A549 (cell line): ENCODE results near the gene XAB2. TPM values are rescaled to one million over a fixed set of nuclear protein-coding genes. Genes with fewer than 3 reads are reported as not detected.

Source experiments
- ATAC-seq, 2 experiments: fragments of 200-7000 bp in 1 of 2; fragments of >200 bp in 1 of 2; cut with Nextera tagmentation in 1 of 2; cut with Tn5 transposase in 1 of 2; 3 replicates each; pipeline versions ENCODE4 v1.8.0 to v1.9.1; 2018 to 2020; ENCODE audit warnings: mild to moderate bottlenecking in 1 of 2, moderate library complexity in 1 of 2
- CTCF ChIA-PET: fragments of 300-600 bp; sonication (Branson Sonifier 250); formaldehyde crosslinking; extraction: SDS; loops from one replicate; lab custom pipeline; 2021; ENCODE audit warnings: antibody characterized with exemption, inconsistent platforms; lab: Yijun Ruan, JAX
- POLR2A ChIA-PET: fragments of 350-600 bp; formaldehyde crosslinking; extraction: SDS; loops from one replicate; lab custom pipeline; 2021; ENCODE audit warnings: antibody characterized with exemption, inconsistent platforms; lab: Yijun Ruan, JAX
- DNase-seq, 2 experiments: peaks; one replicate each; pipeline versions ENCODE4 v3.0.0 to v3.0.0-alpha.2; 2011 to 2016; ENCODE audit warnings: low read depth in 1 of 2, low spot score in 1 of 2
- FAIRE-seq: peaks from 2 replicates; lab custom pipeline; 2011; peaks lifted over from hg19 to GRCh38; lab: Jason Lieb, UNC
- H3K27ac ChIP-seq, 2 experiments: fragments of >200 bp; sonication (Bioruptor Twin); formaldehyde crosslinking; 3 replicates each; pipeline ENCODE4 v1.5.1; 2016 to 2017
- H3K4me1 ChIP-seq: fragments of >200 bp; sonication (Bioruptor Twin); formaldehyde crosslinking; 3 replicates; pipeline ENCODE4 v1.6.1; 2016
- H3K4me2 ChIP-seq: fragments of >200 bp; sonication (Bioruptor Twin); formaldehyde crosslinking; 3 replicates; pipeline ENCODE4 v1.6.1; 2016
- H3K4me3 ChIP-seq: fragments of >200 bp; sonication (Bioruptor Twin); formaldehyde crosslinking; 3 replicates; pipeline ENCODE4 v1.5.1; 2016
- H3K9me3 ChIP-seq: fragments of >200 bp; sonication (Bioruptor Twin); formaldehyde crosslinking; 3 replicates; pipeline ENCODE4 v1.6.1; 2016
- CEBPB ChIP-seq, 2 experiments: fragments of >200 bp in 1 of 2; sonication (Bioruptor Twin) in 1 of 2; formaldehyde crosslinking in 1 of 2; IDR thresholded peaks; 2 replicates each; pipeline ENCODE4 v1.6.1; 2012 to 2016
- CHD4 ChIP-seq: fragments of 200-600 bp; sonication (generic); IDR thresholded peaks from 2 replicates; pipeline ENCODE4 v1.6.1; 2016; ENCODE audit warnings: antibody characterized with exemption, mild to moderate bottlenecking, borderline replicate concordance
- EHMT2 ChIP-seq: fragments of 200-600 bp; sonication (generic); IDR thresholded peaks from 2 replicates; pipeline ENCODE4 v1.6.1; 2016; ENCODE audit warnings: antibody characterized with exemption, low read depth, mild to moderate bottlenecking, moderate library complexity
- ESRRA ChIP-seq: fragments of 150-350 bp; IDR thresholded peaks from 2 replicates; pipeline ENCODE4 v1.6.1; 2014; ENCODE audit warnings: mild to moderate bottlenecking, low read length, borderline replicate concordance
- FOSB ChIP-seq: fragments of 250-450 bp; sonication (Bioruptor Pico); IDR thresholded peaks from 2 replicates; pipeline ENCODE4 v1.5.0; 2020; ENCODE audit warnings: mild to moderate bottlenecking, moderate library complexity
- FOXS1 ChIP-seq: fragments of 250-450 bp; sonication (Bioruptor Pico); IDR thresholded peaks from 2 replicates; pipeline ENCODE4 v1.5.0; 2020; ENCODE audit warnings: mild to moderate bottlenecking, moderate library complexity
- GATA3 ChIP-seq: IDR thresholded peaks from 2 replicates; pipeline ENCODE4 v1.6.1; 2012; ENCODE audit warnings: borderline replicate concordance
- HDAC2 ChIP-seq: fragments of 200-600 bp; sonication (generic); IDR thresholded peaks from 2 replicates; pipeline ENCODE4 v1.6.1; 2016
- HOXA7 ChIP-seq: fragments of 250-450 bp; sonication (Bioruptor Pico); IDR thresholded peaks from 2 replicates; pipeline ENCODE4 v1.5.0; 2020; ENCODE audit warnings: mild to moderate bottlenecking, moderate library complexity
- HOXB13 ChIP-seq: fragments of 250-450 bp; sonication (Bioruptor Pico); IDR thresholded peaks from 2 replicates; pipeline ENCODE4 v1.5.0; 2020; ENCODE audit warnings: low read depth, mild to moderate bottlenecking, moderate library complexity
- HOXB5 ChIP-seq: fragments of 250-450 bp; sonication (Bioruptor Pico); IDR thresholded peaks from 2 replicates; pipeline ENCODE4 v1.5.0; 2020; ENCODE audit warnings: mild to moderate bottlenecking, moderate library complexity
- JUN ChIP-seq, 2 experiments: fragments of >200 bp; sonication (Bioruptor Twin); formaldehyde crosslinking; IDR thresholded peaks; 2 replicates in 1 of 2; 3 replicates in 1 of 2; pipeline ENCODE4 v1.6.1; 2016 to 2017
- JUNB ChIP-seq: fragments of >200 bp; sonication (Bioruptor Twin); formaldehyde crosslinking; IDR thresholded peaks from 2 replicates; pipeline ENCODE4 v1.6.1; 2016
- MAFK ChIP-seq: fragments of 450-650 bp; IDR thresholded peaks from 2 replicates; pipeline ENCODE4 v1.6.1; 2014; ENCODE audit not compliant: partially characterized antibody
- MAZ ChIP-seq: fragments of 150-350 bp; IDR thresholded peaks from 2 replicates; pipeline ENCODE4 v1.6.1; 2014; ENCODE audit warnings: antibody characterized with exemption, low read depth, low read length, borderline replicate concordance
- NR3C1 ChIP-seq: fragments of >200 bp; sonication (Bioruptor Twin); formaldehyde crosslinking; IDR thresholded peaks from 3 replicates; pipeline ENCODE4 v1.6.1; 2017
- PHF8 ChIP-seq: fragments of 200-600 bp; sonication (generic); IDR thresholded peaks from 2 replicates; pipeline ENCODE4 v1.6.1; 2016; ENCODE audit warnings: low read depth, mild to moderate bottlenecking, antibody characterized with exemption, moderate library complexity, borderline replicate concordance
- POLR2A ChIP-seq: IDR thresholded peaks from 2 replicates; pipeline ENCODE4 v1.6.1; 2012; ENCODE audit warnings: mild to moderate bottlenecking, low read length
- RAD21 ChIP-seq, 2 experiments: fragments of >200 bp in 1 of 2; sonication (Bioruptor Twin) in 1 of 2; formaldehyde crosslinking in 1 of 2; IDR thresholded peaks in 1 of 2; conservative IDR thresholded peaks in 1 of 2; 2 replicates in 1 of 2; 3 replicates in 1 of 2; pipeline ENCODE4 v1.6.1; 2012 to 2018; ENCODE audit warnings: inconsistent platforms in 1 of 2
- RARB ChIP-seq: fragments of 250-450 bp; sonication (Bioruptor Pico); IDR thresholded peaks from 2 replicates; pipeline ENCODE4 v1.8.0; 2021; ENCODE audit warnings: mild to moderate bottlenecking, moderate library complexity
- RCOR1 ChIP-seq: fragments of 150-350 bp; IDR thresholded peaks from 2 replicates; pipeline ENCODE4 v1.6.1; 2014; ENCODE audit warnings: antibody characterized with exemption, low read length, low read depth
- RFX5 ChIP-seq: fragments of 450-650 bp; IDR thresholded peaks from 2 replicates; pipeline ENCODE4 v1.7.1; 2014; ENCODE audit warnings: antibody characterized with exemption, mild to moderate bottlenecking, moderate library complexity
- RNF2 ChIP-seq: fragments of 200-600 bp; sonication (generic); IDR thresholded peaks from 2 replicates; pipeline ENCODE4 v1.6.1; 2016; ENCODE audit warnings: low read depth, mild to moderate bottlenecking, antibody characterized with exemption, moderate library complexity, borderline replicate concordance
- TFCP2L1 ChIP-seq: fragments of 250-450 bp; sonication (Bioruptor Pico); IDR thresholded peaks from 2 replicates; pipeline ENCODE4 v1.5.0; 2021; ENCODE audit warnings: mild to moderate bottlenecking
- ZC3H11A ChIP-seq: fragments of 450-650 bp; IDR thresholded peaks from 2 replicates; pipeline ENCODE4 v1.6.1; 2014; ENCODE audit warnings: antibody characterized with exemption, mild to moderate bottlenecking
- ZFP36 ChIP-seq: fragments of 450-650 bp; IDR thresholded peaks from 2 replicates; pipeline ENCODE4 v1.6.1; 2014; ENCODE audit warnings: borderline replicate concordance; ENCODE audit not compliant: partially characterized antibody
- ZNF302 ChIP-seq: fragments of 250-450 bp; sonication (Bioruptor Pico); IDR thresholded peaks from 2 replicates; pipeline ENCODE4 v1.9.0; 2021; ENCODE audit warnings: inconsistent platforms, mild to moderate bottlenecking, moderate library complexity
- WGBS: methylation state at CpG from one replicate; pipeline ENCODE4 v1.1.6; 2017; ENCODE audit errors: missing lambda C conversion rate; 5-methylcytosine and 5-hydroxymethylcytosine counted together
- polyA plus RNA-seq, 4 experiments: library from polyadenylated mRNA; depleted of rRNA in 3 of 4; stranded (reverse); fragments of >200 nt; fragmentation: RNase III in 1 of 4; extraction: RNeasy Plus Mini Kit Qiagen cat#74134 plus additional on column Dnase treatment in 1 of 4; gene quantifications; 2 replicates in 3 of 4; 3 replicates in 1 of 4; pipeline ENCODE4 v1.2.3, GENCODE V29; 2011 to 2017
- TF ChIP-seq, protein P1 (sequence below): IDR thresholded peaks from 2 replicates; pipeline ENCODE4 v1.6.1; 2012; ENCODE audit warnings: low read depth, borderline replicate concordance
- TF ChIP-seq, protein P2 (sequence below): IDR thresholded peaks from 2 replicates; pipeline ENCODE4 v1.6.1; 2012
- TF ChIP-seq, protein P3 (sequence below): fragments of >200 bp; sonication (Bioruptor Twin); formaldehyde crosslinking; IDR thresholded peaks from 3 replicates; pipeline ENCODE4 v1.6.1; 2016
- TF ChIP-seq, protein P4 (sequence below): fragments of >200 bp; sonication (Bioruptor Twin); formaldehyde crosslinking; IDR thresholded peaks from 3 replicates; pipeline ENCODE4 v1.5.1; 2016

Gene XAB2
- polyA plus RNA-seq, 2 of the 4 experiments (the other 2 are of a cell fraction): 15.0 to 21.2 TPM

DNA sequence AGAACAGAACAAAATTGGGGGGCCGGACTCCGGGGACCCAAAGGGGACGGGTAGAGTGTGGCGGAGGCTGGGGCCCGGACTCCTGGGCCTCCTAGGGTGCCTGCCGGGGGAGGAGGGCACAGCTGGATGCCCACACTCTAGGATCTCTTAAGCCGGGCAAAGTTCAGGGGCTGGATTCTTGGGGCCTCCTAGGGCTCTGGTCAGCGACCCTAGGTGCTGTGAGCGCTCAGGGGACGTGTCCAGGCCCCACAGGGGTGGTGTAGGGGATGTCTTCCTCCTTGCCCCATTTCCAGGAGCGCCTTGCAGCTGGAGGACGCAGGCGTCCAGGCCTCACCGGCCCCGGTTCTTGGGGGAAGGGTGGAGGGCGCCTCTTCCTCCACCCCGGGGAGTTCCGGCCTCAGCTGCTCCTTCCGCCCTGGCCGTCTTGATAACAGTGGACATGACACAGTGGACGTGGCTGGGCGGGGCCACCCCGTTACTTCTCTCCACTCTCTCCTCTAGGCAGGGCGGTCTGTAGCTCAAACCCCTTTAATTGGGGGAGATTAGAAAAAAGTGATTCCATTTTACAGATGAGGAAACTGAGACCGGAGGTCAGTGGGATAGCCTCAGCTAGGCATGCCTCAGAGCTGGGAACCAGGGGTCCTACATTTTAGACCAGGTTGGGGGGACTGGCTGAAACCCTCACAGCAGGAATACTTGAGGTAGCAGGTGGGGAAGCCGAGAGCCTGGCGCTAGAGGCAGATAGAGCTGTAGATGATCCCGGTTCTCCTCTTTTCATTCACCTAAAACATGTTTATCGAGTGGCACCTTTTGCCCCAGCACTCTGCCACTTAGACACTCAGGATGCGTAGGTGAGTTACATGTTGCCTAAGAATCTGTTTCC lies 8.3 kb upstream of the XAB2 start:
- Histone ChIP-seq H3K4me1 (no peaks in the 10 kb centered on the region), H3K9me3 (no peaks in the 10 kb centered on the region), H3K27ac (peak overlapping the region; percentile 77 to 98), H3K4me2 (peak overlapping the region; percentile 75), H3K4me3 (peak overlapping the region; percentile 64)
- peak; percentile 45 to 51; a peak in 5 of 6 replicates for ATAC-seq
- WGBS: 78% methylated on average over 11 of the region's 30 CpGs
- ChIA-PET POLR2A (interaction anchor here (0.7 to 1.0 kb wide), 2 partner anchors 32 to 164 kb away, joined by 3 to 5 read pairs; no protein-coding TSS in a partner anchor), CTCF (interaction anchor here (0.7 to 1.5 kb wide), 3 partner anchors 9 to 69 kb away, joined by 3 to 7 read pairs (median 3); partner anchors contain the start of gene TRAPPC5)
- TF ChIP-seq, protein P1, sequence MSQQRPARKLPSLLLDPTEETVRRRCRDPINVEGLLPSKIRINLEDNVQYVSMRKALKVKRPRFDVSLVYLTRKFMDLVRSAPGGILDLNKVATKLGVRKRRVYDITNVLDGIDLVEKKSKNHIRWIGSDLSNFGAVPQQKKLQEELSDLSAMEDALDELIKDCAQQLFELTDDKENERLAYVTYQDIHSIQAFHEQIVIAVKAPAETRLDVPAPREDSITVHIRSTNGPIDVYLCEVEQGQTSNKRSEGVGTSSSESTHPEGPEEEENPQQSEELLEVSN: no peak
- TF ChIP-seq HDAC2: no peak
- no peak for TF ChIP-seq ZC3H11A
- no peak for TF ChIP-seq JUN (IDR thresholded peaks at IDR 0.05)
- no peak for TF ChIP-seq RNF2
- no peak for TF ChIP-seq CHD4
- TF ChIP-seq GATA3: no peak
- FAIRE-seq: no peak
- DNase-seq: peak in 1 of 2 experiments; percentile 25

DNA sequence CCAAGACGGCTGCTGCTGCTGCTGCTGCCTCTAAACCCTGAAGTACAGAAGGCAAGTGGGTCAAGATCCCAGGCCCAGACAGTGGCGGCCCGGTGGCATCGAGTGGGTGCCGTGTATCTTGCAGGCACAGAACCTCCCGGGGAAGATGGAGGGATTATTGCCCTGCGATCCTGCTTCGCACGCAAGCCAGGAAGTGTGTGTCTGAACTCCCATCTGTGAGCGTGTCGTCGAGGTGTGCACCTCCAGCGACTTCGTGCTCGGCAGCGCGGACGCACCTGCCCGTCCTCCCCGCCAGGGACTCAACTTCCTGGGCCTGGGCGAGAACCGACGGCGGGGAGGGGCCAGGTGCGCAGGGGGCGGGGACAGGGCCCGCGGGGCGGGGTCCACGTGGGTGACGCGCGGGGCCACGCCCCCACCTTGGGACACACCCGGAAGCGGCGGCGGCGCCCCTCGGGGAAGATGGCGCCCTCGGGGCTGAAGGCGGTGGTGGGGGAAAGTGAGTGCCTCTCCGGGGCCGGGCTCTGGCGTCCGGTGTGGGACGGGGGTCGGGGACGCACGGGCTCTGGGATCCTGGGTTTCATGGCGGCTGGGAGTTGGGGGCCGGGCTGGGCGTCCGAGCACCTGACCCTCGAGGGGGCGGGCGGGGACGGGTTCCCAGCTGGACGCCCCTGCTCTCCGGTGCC lies 7.5 kb upstream of the XAB2 start, which contains the start of gene STXBP2:
TSS of gene STXBP2 (plus strand) at position 420 of the 683 bp plus-strand sequence. CDS start at position 460, 40 bp downstream.
- DNase-seq: peak; percentile 75 to 77
- Histone ChIP-seq H3K4me2 (peak within 1 kb of the TSS; percentile 75), H3K27ac (peak within 1 kb of the TSS; percentile 77 to 98), H3K9me3 (no peaks in the 10 kb centered on the region), H3K4me1 (no peaks in the 10 kb centered on the region), H3K4me3 (peak within 1 kb of the TSS; percentile 64)
- no peak for FAIRE-seq
- 9% methylated on average over 9 of the region's 61 CpGs for WGBS
- CTCF ChIA-PET: interaction anchor here (0.7 to 1.3 kb wide), 2 partner anchors 10 to 44 kb away, joined by 3 read pairs; partner anchors contain the start of gene TRAPPC5
- POLR2A ChIA-PET: interaction anchor here (1.0 kb wide), 1 partner anchor 31 kb away, joined by 5 read pairs; no protein-coding TSS in a partner anchor
- peak; percentile 61 to 86 for ATAC-seq
- no peak for TF ChIP-seq RCOR1
- TF ChIP-seq ZC3H11A: no peak
- no peak for TF ChIP-seq RFX5
- TF ChIP-seq HOXB13 (CRISPR knock-in tag): no peak
- no peak for TF ChIP-seq HOXB5 (CRISPR knock-in tag)
- no peak for TF ChIP-seq MAZ
- TF ChIP-seq, protein P1: peak; percentile 64; the same call in 1 of the 2 replicates
- TF ChIP-seq JUN (IDR thresholded peaks at IDR 0.05): peak in 1 of 2 experiments; percentile 62; a peak in 1 of 5 replicates
- TF ChIP-seq RAD21 (conservative IDR thresholded peaks at IDR 0.05 in 1 of 2, IDR thresholded peaks at IDR 0.05 in 1 of 2): no peak
- peak; percentile 73; the same call in 1 of the 2 replicates for TF ChIP-seq PHF8
- TF ChIP-seq RARB (CRISPR knock-in tag): no peak
- no peak for TF ChIP-seq ZNF302
- TF ChIP-seq CHD4: no peak
- no peak for TF ChIP-seq ZFP36
- TF ChIP-seq ESRRA: no peak
- no peak for TF ChIP-seq CEBPB (IDR thresholded peaks at IDR 0.05)
- TF ChIP-seq TFCP2L1 (CRISPR knock-in tag): no peak
- TF ChIP-seq, protein P2, sequence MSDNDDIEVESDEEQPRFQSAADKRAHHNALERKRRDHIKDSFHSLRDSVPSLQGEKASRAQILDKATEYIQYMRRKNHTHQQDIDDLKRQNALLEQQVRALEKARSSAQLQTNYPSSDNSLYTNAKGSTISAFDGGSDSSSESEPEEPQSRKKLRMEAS: peak; percentile 69
- peak; percentile 58 for TF ChIP-seq POLR2A
- no peak for TF ChIP-seq MAFK
- no peak for TF ChIP-seq FOSB
- TF ChIP-seq EHMT2: no peak
- TF ChIP-seq HOXA7 (CRISPR knock-in tag): no peak
- TF ChIP-seq, protein P3, sequence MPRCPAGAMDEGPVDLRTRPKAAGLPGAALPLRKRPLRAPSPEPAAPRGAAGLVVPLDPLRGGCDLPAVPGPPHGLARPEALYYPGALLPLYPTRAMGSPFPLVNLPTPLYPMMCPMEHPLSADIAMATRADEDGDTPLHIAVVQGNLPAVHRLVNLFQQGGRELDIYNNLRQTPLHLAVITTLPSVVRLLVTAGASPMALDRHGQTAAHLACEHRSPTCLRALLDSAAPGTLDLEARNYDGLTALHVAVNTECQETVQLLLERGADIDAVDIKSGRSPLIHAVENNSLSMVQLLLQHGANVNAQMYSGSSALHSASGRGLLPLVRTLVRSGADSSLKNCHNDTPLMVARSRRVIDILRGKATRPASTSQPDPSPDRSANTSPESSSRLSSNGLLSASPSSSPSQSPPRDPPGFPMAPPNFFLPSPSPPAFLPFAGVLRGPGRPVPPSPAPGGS: no peak
- TF ChIP-seq, protein P4, sequence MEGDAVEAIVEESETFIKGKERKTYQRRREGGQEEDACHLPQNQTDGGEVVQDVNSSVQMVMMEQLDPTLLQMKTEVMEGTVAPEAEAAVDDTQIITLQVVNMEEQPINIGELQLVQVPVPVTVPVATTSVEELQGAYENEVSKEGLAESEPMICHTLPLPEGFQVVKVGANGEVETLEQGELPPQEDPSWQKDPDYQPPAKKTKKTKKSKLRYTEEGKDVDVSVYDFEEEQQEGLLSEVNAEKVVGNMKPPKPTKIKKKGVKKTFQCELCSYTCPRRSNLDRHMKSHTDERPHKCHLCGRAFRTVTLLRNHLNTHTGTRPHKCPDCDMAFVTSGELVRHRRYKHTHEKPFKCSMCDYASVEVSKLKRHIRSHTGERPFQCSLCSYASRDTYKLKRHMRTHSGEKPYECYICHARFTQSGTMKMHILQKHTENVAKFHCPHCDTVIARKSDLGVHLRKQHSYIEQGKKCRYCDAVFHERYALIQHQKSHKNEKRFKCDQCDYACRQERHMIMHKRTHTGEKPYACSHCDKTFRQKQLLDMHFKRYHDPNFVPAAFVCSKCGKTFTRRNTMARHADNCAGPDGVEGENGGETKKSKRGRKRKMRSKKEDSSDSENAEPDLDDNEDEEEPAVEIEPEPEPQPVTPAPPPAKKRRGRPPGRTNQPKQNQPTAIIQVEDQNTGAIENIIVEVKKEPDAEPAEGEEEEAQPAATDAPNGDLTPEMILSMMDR: no peak
- no peak for TF ChIP-seq NR3C1
- no peak for TF ChIP-seq FOXS1 (CRISPR knock-in tag)
- TF ChIP-seq JUNB: no peak
